Loucy (cell line): ENCODE data around the gene MEGF6.

Source experiments
- CTCF ChIP-seq: fragments of 200-600 bp; sonication (generic); conservative IDR thresholded peaks from 2 replicates; pipeline ENCODE4 v1.5.1; 2014; ENCODE audit warnings: mild to moderate bottlenecking, antibody characterized with exemption, low read length
- EZH2phosphoT487 ChIP-seq: fragments of 200-600 bp; IDR thresholded peaks from 2 replicates; pipeline ENCODE4 v1.6.1; 2018; ENCODE audit warnings: antibody characterized with exemption, mild to moderate bottlenecking, moderate library complexity, borderline replicate concordance

GRCh38 chr1:3560251-3560871 is 50.9 kb downstream of the MEGF6 start:
- TF ChIP-seq CTCF (no peak), EZH2phosphoT487 (no peak)
